Measurements from ENCODE around the gene PPP1R14D.

DNA sequence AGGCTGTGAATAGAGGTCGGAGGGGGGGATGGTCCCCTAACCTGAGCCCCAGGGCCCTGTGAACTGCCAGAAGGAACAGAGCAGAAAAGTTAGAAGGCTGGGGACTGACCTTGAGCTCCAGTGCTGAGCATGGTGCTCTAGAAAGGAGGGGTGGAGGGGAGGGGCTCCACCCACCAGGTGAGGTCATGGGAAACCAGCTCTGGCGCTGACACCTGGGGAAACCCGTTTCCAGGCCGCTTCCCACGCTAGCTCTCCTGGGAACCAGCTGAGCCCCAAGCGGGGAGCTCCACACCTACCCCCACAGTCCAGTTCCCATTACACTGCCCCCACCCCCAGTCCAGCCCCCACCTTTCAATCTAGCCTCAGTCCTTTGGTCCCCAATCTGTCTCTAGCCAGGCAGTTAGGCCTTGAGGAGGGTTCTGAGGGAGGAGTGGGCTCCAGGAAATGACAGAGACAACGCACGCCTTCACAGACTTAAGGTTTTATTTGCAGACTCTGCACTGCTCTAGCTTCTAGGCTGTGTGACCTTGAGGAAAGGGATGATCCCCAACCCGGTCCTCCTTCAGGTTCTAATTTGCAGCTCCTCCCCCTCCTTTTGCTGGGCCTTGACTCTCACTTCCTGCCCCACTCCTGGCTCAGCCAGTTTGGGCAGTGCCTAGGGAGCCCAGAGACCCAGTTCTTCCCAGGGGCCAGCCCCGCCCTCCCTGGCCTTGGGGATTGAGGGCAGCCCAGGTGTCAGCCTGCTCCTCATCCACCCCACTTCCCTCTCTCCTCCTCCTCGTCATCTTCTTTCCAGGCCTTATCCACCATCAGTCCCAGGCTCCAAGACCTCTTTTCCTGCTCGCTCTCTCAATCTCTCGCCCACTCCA is 43.5 kb upstream of the PPP1R14D start:
- no peak for TF ChIP-seq EZH2 (IDR thresholded peaks at IDR 0.05; ENCODE audit: low read length, unreplicated experiment)
- TF ChIP-seq, protein P1, sequence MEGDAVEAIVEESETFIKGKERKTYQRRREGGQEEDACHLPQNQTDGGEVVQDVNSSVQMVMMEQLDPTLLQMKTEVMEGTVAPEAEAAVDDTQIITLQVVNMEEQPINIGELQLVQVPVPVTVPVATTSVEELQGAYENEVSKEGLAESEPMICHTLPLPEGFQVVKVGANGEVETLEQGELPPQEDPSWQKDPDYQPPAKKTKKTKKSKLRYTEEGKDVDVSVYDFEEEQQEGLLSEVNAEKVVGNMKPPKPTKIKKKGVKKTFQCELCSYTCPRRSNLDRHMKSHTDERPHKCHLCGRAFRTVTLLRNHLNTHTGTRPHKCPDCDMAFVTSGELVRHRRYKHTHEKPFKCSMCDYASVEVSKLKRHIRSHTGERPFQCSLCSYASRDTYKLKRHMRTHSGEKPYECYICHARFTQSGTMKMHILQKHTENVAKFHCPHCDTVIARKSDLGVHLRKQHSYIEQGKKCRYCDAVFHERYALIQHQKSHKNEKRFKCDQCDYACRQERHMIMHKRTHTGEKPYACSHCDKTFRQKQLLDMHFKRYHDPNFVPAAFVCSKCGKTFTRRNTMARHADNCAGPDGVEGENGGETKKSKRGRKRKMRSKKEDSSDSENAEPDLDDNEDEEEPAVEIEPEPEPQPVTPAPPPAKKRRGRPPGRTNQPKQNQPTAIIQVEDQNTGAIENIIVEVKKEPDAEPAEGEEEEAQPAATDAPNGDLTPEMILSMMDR (conservative IDR thresholded peaks at IDR 0.05; ENCODE audit: low read depth, low read length), result no peak
